Thoracic aorta (tissue), 2 donors: Measurements from ENCODE around the gene ISLR. TPM values are rescaled to one million over a fixed set of nuclear protein-coding genes. Genes with fewer than 3 reads are reported as not detected.
"Not testable (repeated sequence)": the region's sequence is repeated elsewhere in the genome, so short reads cannot be mapped to it uniquely, and the experiment has no call there.

ENCODE experiments used
- ATAC-seq: fragments of 150-250 bp; one replicate; pipeline ENCODE4 v1.8.0; 2017; ENCODE audit warnings: low read depth; ENCODE audit not compliant: insufficient number of reproducible peaks, low FRiP score
- DNase-seq: peaks from one replicate; pipeline ENCODE4 v3.0.0-alpha.2; 2020; ENCODE audit warnings: low spot score
- H3K27ac ChIP-seq, 2 donors: fragments of 200-600 bp; sonication (generic); 1 replicate in 1 of 2; 2 replicates in 1 of 2; pipeline ENCODE4 v1.5.1; 2016; ENCODE audit warnings: mild to moderate bottlenecking in 2 of 2, moderate library complexity in 2 of 2
- H3K27me3 ChIP-seq: fragments of 200-600 bp; sonication (generic); replicated peaks from 2 replicates; pipeline ENCODE4 v1.6.0; 2016; ENCODE audit warnings: mild to moderate bottlenecking; ENCODE audit not compliant: insufficient read depth
- H3K36me3 ChIP-seq: fragments of 200-600 bp; sonication (generic); one replicate; pipeline ENCODE4 v1.5.1; 2016
- H3K4me1 ChIP-seq, 2 donors: fragments of 200-600 bp; sonication (generic); 1 replicate in 1 of 2; 2 replicates in 1 of 2; pipeline versions ENCODE4 v1.5.1 to v1.6.0; 2016; ENCODE audit warnings: low read depth in 2 of 2, mild to moderate bottlenecking in 1 of 2; ENCODE audit not compliant: control insufficient read depth in 1 of 2
- H3K4me3 ChIP-seq: fragments of 200-600 bp; sonication (generic); 2 replicates; pipeline ENCODE4 v1.5.1; 2016; ENCODE audit warnings: mild to moderate bottlenecking
- H3K9me3 ChIP-seq: fragments of 200-600 bp; sonication (generic); 2 replicates; pipeline ENCODE4 v1.5.1; 2016
- total RNA-seq, 2 donors: library from RNA; depleted of rRNA; stranded (reverse); fragments of >200 nt; gene quantifications; one replicate each; pipeline versions ENCODE4 v1.1.0 to v1.2.3, GENCODE V29; 2016
- TF ChIP-seq, protein P1 (sequence below): fragments of 200-600 bp; sonication (generic); IDR thresholded peaks from one replicate; pipeline ENCODE4 v1.5.1; 2019; ENCODE audit warnings: antibody characterized with exemption

ISLR gene
- total RNA-seq, 2 donors from 2014 or later, result 76.8 to 323 TPM

DNA sequence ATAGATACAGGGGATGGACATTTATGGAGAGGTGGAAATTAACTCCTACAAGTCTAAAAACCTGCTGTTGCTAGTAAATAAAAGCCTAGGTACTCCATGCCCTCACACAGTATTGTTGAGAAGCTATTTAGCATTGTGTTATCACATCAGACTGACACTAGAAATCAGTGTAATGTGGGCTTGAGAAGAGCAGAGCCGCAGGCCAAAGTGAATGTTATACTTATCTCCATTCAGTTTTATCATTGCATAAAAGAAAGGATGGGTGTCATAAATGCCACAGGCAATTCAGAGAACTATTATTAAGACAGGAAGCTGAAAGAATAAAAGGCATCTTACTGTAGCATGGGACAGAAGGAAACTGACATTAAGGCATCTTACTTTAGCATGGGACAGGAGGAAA is 13.7 kb upstream of the ISLR start:
- Histone ChIP-seq H3K27ac (no peak overlapping the region), H3K9me3 (no peaks in the 10 kb centered on the region), H3K4me1 (peaks cover 10 to 38% of the 10 kb centered on the region in 2 donors), H3K36me3 (no peaks in the 10 kb centered on the region), H3K27me3 (no peaks in the 10 kb centered on the region), H3K4me3 (no peak overlapping the region)
- TF ChIP-seq, protein P1, sequence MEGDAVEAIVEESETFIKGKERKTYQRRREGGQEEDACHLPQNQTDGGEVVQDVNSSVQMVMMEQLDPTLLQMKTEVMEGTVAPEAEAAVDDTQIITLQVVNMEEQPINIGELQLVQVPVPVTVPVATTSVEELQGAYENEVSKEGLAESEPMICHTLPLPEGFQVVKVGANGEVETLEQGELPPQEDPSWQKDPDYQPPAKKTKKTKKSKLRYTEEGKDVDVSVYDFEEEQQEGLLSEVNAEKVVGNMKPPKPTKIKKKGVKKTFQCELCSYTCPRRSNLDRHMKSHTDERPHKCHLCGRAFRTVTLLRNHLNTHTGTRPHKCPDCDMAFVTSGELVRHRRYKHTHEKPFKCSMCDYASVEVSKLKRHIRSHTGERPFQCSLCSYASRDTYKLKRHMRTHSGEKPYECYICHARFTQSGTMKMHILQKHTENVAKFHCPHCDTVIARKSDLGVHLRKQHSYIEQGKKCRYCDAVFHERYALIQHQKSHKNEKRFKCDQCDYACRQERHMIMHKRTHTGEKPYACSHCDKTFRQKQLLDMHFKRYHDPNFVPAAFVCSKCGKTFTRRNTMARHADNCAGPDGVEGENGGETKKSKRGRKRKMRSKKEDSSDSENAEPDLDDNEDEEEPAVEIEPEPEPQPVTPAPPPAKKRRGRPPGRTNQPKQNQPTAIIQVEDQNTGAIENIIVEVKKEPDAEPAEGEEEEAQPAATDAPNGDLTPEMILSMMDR, result no peak
- DNase-seq (no peak), ATAC-seq (no peak)

DNA sequence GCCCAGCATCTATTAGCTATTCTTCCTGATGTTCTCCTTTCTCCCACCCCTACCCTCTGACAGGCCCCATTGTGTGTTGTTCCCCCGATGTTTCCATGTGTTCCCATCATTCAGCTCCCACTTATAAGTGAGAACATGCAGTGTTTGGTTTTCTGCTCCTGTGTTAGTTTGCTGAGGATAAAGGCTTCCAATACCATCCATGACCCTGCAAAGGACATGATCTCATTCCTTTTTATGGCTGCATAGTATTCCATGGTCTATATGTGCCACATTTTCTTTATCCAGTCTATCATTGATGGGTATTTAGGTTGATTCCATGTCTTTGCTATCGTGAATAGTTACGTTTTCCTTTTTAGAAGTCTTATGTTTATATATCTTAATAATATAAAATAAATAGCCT is 13.1 kb upstream of the ISLR start:
- not testable (repeated sequence) for H3K27ac ChIP-seq, H3K4me3 ChIP-seq, H3K36me3 ChIP-seq, ATAC-seq, H3K27me3 ChIP-seq, DNase-seq, H3K9me3 ChIP-seq
- peaks cover 10 to 38% of the 10 kb centered on the region in 2 donors for H3K4me1 ChIP-seq

DNA sequence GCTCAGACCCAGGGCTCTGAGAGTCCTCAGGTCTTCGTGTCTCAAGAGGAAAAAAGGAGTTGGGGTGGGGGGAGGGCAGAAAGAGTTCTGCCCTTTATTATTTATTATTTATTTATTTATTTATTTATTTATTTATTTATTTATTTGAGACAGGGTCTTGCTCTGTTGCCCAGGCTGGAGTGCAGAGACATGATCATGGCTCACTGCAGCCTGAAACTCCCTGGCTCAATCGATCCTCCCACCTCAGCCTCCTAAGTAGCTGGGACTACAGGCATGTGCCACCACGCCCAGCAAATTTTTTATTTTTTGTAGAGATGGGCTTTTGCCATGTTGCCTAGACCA is 11.3 kb upstream of the ISLR start:
- H3K36me3 ChIP-seq, ATAC-seq, H3K27ac ChIP-seq, DNase-seq, H3K27me3 ChIP-seq, H3K9me3 ChIP-seq, H3K4me3 ChIP-seq: not testable (repeated sequence)
- H3K4me1 ChIP-seq, result peaks cover 7 to 26% of the 10 kb centered on the region in 2 donors

DNA sequence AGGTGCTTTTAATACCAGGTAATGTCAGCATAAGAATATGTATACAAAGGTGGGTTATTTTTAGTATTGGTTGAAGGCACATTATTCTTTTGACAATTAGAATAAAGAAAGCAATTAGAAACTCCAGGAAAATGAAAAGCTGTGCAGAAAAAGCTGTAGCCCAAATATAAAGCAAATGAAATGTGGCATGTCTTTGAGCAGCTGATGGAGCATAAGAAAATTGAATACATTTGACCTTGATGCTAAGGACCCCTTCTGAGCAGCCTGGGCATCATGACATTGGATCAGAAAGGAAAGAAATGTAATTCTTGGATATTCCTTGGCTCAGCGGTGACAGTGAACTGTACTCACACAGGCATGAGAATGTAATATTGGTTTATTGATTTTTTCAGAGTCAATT is 8.0 kb upstream of the ISLR start:
- H3K4me1 ChIP-seq, result peaks cover 0 to 9% of the 10 kb centered on the region in 2 donors
- TF ChIP-seq, protein P1, result no peak
- DNase-seq, result no peak
- H3K27me3 ChIP-seq, result no peaks in the 10 kb centered on the region
- no peak for ATAC-seq
- H3K4me3 ChIP-seq, result no peak overlapping the region
- H3K36me3 ChIP-seq, result no peaks in the 10 kb centered on the region
- no peak overlapping the region for H3K27ac ChIP-seq
- no peaks in the 10 kb centered on the region for H3K9me3 ChIP-seq

DNA sequence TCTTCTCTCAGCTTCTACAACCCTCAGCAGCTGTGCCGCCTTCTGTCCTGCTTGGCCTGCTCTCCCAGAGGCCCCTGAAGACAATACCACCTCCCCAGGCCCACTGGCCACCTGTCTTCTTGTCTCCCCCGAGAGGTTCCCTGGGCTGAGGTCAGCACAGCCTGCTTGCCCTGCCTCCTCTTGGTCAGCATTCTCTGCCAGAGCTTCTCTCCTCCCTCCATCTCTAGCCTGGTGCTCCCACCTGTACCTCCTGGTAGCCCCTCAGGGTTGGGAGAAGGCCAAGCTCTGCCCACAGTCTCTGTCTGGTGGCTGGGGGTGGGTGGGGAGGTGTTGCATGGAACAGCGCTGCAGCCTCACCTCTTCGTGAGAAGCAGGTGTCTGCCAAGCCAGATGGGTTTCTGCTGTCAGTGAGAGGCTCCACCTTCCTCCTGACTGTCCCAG is 5.6 kb upstream of the ISLR start:
- no peaks in the 10 kb centered on the region for H3K9me3 ChIP-seq
- no peaks in the 10 kb centered on the region for H3K27me3 ChIP-seq
- peaks cover 4 to 17% of the 10 kb centered on the region in 2 donors for H3K4me1 ChIP-seq
- ATAC-seq, result no peak
- H3K36me3 ChIP-seq, result no peaks in the 10 kb centered on the region
- no peak for DNase-seq
- no peak overlapping the region for H3K4me3 ChIP-seq
- no peak overlapping the region for H3K27ac ChIP-seq
- TF ChIP-seq, protein P1, result no peak

DNA sequence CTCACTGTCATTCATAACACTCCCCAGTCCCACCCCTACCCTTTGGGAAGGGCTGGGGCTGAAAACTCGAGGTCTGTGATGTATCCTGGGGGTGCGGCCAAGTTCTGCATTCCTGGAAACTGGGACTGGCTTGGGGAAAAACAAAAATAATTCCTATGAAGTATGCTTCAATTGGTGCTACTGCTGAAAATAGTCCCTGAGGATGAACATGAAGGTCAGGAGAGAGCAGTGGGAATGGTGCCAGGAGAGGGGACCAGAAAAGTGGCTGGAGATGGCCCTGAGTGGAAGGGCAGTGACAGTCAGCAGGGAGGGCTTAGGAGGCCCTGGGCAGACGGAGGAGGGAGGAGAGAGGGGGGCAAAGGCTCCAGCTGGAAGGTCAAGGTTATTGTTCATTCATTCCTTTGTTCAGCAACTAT is 4.8 kb upstream of the ISLR start:
- Histone ChIP-seq H3K27me3 (no peaks in the 10 kb centered on the region), H3K4me1 (peaks cover 4 to 25% of the 10 kb centered on the region in 2 donors), H3K4me3 (no peak overlapping the region), H3K27ac (no peak overlapping the region), H3K36me3 (no peaks in the 10 kb centered on the region), H3K9me3 (no peaks in the 10 kb centered on the region)
- TF ChIP-seq, protein P1, result no peak
- ATAC-seq (no peak), DNase-seq (no peak)
